ENCODE results near the gene PCSK1. TPM values are rescaled to one million over a fixed set of nuclear protein-coding genes. Genes with fewer than 3 reads are reported as not detected.
A peak's percentile ranks its signal among the peaks of the same experiment; 100 is the strongest.

Gene PCSK1
- total RNA-seq, 4 donors from 2014 or later: 0.11 to 1.3 (median 1.3) TPM; not detected in 1

DNA sequence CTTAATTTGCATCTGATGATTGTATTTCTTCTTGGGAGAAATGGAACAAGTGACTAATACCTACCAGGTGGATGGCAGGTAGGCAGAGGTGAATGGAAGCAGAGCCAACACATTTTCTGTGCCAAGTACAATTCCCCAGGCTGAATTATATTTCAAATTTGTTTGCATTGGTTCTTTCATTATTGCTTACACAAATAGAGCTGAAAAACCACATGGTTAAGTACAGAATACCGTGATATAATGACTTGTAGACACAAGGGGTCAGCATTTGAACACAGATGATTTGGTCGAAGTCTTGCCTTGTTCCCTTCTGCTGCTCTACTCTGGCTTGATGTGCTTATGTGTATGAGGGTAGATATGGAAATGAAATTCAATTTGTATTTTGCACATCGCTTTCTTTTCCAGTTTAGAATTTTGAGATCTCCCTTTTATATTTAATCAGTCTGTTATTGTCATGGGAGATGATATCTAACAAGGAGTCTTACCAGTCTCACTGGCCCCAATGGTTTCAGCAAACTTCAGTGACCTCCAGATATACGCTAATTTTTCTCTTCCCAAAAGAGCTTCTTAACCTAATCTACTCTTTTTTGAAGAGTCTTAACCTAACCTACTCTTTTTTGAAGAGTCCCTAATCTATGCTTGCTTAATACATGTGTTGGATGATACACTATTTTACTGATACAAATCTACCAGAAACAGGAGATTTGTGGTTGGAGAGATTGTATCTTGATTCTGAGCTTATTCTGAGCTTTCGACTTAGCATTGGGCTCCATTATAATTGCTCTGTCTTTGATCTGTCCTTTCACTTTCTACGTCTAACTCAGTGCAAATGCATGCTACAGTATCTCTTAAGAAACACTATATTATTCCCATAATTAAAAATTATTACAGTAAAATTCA is 88.1 kb downstream of the PCSK1 start:
- no peaks in the 10 kb centered on the region for H3K27me3 ChIP-seq
- no peaks in the 10 kb centered on the region for H3K9me3 ChIP-seq
- TF ChIP-seq POLR2AphosphoS5 (IDR thresholded peaks at IDR 0.05) (no peak), EP300 (IDR thresholded peaks at IDR 0.05) (no peak), POLR2A (IDR thresholded peaks at IDR 0.05; ENCODE audit: low read depth) (no peak)
- TF ChIP-seq, protein P1, sequence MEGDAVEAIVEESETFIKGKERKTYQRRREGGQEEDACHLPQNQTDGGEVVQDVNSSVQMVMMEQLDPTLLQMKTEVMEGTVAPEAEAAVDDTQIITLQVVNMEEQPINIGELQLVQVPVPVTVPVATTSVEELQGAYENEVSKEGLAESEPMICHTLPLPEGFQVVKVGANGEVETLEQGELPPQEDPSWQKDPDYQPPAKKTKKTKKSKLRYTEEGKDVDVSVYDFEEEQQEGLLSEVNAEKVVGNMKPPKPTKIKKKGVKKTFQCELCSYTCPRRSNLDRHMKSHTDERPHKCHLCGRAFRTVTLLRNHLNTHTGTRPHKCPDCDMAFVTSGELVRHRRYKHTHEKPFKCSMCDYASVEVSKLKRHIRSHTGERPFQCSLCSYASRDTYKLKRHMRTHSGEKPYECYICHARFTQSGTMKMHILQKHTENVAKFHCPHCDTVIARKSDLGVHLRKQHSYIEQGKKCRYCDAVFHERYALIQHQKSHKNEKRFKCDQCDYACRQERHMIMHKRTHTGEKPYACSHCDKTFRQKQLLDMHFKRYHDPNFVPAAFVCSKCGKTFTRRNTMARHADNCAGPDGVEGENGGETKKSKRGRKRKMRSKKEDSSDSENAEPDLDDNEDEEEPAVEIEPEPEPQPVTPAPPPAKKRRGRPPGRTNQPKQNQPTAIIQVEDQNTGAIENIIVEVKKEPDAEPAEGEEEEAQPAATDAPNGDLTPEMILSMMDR (IDR thresholded peaks at IDR 0.05): peak; percentile 49 to 71 (median 57)
- H3K36me3 ChIP-seq: no peaks in the 10 kb centered on the region
- WGBS: 43% methylated on average over 6 of the region's 6 CpGs
- H3K4me3 ChIP-seq: no peak overlapping the region
- peaks cover 0 to 5% (median 0%) of the 10 kb centered on the region in 4 donors for H3K4me1 ChIP-seq
- no peak for DNase-seq (ENCODE audit: extremely low spot score)
- no peak overlapping the region for H3K27ac ChIP-seq (replicated peaks in 1 of 4)
- intact Hi-C loops (cut with DNase I): loop anchor here (2.0 to 10.0 kb wide), 3 partner anchors 258 to 820 kb away; no protein-coding TSS in a partner anchor

DNA sequence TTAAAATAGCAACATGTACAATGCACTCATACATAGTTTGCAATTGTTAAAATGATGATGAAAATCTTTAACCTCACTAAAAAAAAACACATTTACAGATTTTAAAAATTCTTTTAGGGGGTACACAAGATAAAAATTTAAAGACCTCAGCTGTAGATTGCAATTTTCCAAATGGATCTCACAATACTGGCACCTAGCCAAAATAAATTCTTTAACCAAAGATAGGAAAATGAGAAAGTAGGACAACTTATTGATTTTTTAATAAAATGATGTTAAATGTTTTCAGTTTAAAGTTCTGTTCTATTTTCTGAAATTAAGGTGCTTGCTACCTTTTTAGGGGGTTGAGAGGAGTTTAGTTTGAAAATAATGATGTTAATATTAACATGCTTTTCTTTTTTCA is 90.0 kb downstream of the PCSK1 start:
- Histone ChIP-seq H3K27me3 (no peaks in the 10 kb centered on the region), H3K27ac (replicated peaks in 1 of 4) (no peak overlapping the region), H3K4me3 (no peak overlapping the region), H3K9me3 (no peaks in the 10 kb centered on the region), H3K4me1 (peaks cover 13 to 23% (median 15%) of the 10 kb centered on the region in 4 donors), H3K36me3 (no peaks in the 10 kb centered on the region)
- TF ChIP-seq POLR2A (IDR thresholded peaks at IDR 0.05; ENCODE audit: low read depth) (no peak), EP300 (IDR thresholded peaks at IDR 0.05) (no peak), POLR2AphosphoS5 (IDR thresholded peaks at IDR 0.05) (no peak)
- TF ChIP-seq, protein P1 (IDR thresholded peaks at IDR 0.05): no peak
- intact Hi-C loops (cut with DNase I): loop anchor here (10.0 kb wide), 2 partner anchors 382 to 822 kb away; no protein-coding TSS in a partner anchor
- DNase-seq (ENCODE audit: extremely low spot score): no peak

DNA sequence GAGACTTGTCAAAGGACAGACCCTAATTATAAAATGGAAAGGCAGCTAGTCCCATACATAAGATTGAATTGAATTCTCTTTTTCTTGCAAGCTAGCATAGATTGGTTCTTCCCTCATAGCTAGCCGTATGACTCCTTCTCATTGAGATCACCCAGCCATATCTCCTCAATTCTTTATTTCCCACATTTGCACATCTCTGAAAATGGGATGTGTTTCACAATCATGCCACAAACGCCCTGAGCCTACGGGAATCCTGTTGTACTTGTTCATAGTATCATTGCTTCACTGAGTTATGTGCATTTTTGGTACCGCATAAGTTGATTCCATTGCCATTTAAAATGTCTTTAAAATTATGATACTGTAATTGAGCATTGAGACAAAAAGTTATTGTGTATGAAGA is 90.5 kb downstream of the PCSK1 start:
- H3K27ac ChIP-seq (replicated peaks in 1 of 4): no peak overlapping the region
- H3K4me3 ChIP-seq: no peak overlapping the region
- H3K27me3 ChIP-seq: no peaks in the 10 kb centered on the region
- WGBS: 84% methylated on average over 4 of the region's 4 CpGs
- peaks cover 13 to 29% (median 19%) of the 10 kb centered on the region in 4 donors for H3K4me1 ChIP-seq
- intact Hi-C loops (cut with DNase I): loop anchor here (10.0 kb wide), 2 partner anchors 382 to 822 kb away; no protein-coding TSS in a partner anchor
- H3K9me3 ChIP-seq: no peaks in the 10 kb centered on the region
- no peak for TF ChIP-seq POLR2AphosphoS5 (IDR thresholded peaks at IDR 0.05)
- TF ChIP-seq, protein P1 (IDR thresholded peaks at IDR 0.05): no peak
- no peak for TF ChIP-seq EP300 (IDR thresholded peaks at IDR 0.05)
- TF ChIP-seq POLR2A (IDR thresholded peaks at IDR 0.05; ENCODE audit: low read depth): no peak
- no peaks in the 10 kb centered on the region for H3K36me3 ChIP-seq
- DNase-seq (ENCODE audit: extremely low spot score): no peak

Other genes starting within 250 kb of the PCSK1 start
- 100 to 1,000 TPM; 238 to 346 (median 296) TPM for gene CAST, start 229.1 kb upstream of the PCSK1 start, total RNA-seq

Measured in esophagus muscularis mucosa (tissue), 4 donors.